Measurements from ENCODE around the gene AKT1S1. TPM values are rescaled to one million over a fixed set of nuclear protein-coding genes. Genes with fewer than 3 reads are reported as not detected.

AKT1S1 gene
- total RNA-seq, 2 donors from 2014 or later = 15.2 to 20.7 TPM

- ATAC-seq (ENCODE audit: insufficient number of reproducible peaks, low FRiP score, low read depth) (no peak), DNase-seq (ENCODE audit: low spot score) (no peak)
- Histone ChIP-seq H3K9me3 (no peaks in the 10 kb centered on the region), H3K27me3 (replicated peaks; ENCODE audit: insufficient read depth) (no peaks in the 10 kb centered on the region), H3K4me3 (no peak overlapping the region), H3K4me1 (ENCODE audit: control insufficient read depth in 1 of 2, low read depth in 2 of 2) (peaks cover 0 to 7% of the 10 kb centered on the region in 2 donors), H3K27ac (peak overlapping the region in 1 of 2 donors; percentile 34), H3K36me3 (peaks cover 60% of the 10 kb centered on the region)
- no peak for TF ChIP-seq CTCF (IDR thresholded peaks at IDR 0.05)
Observed at GRCh38 chr19:49860336-49861102, 16.6 kb downstream of the AKT1S1 start.

- Histone ChIP-seq H3K36me3 (peaks cover 65% of the 10 kb centered on the region), H3K27ac (peak overlapping the region in 1 of 2 donors; percentile 52), H3K9me3 (no peaks in the 10 kb centered on the region), H3K27me3 (replicated peaks; ENCODE audit: insufficient read depth) (no peaks in the 10 kb centered on the region), H3K4me1 (ENCODE audit: control insufficient read depth in 1 of 2, low read depth in 2 of 2) (peaks cover 0 to under 1% of the 10 kb centered on the region in 2 donors), H3K4me3 (no peak overlapping the region)
- DNase-seq (ENCODE audit: low spot score) (no peak), ATAC-seq (ENCODE audit: insufficient number of reproducible peaks, low FRiP score, low read depth) (no peak)
- TF ChIP-seq CTCF (IDR thresholded peaks at IDR 0.05) = no peak
Observed at GRCh38 chr19:49859682-49860335, 17.3 kb downstream of the AKT1S1 start.

GRCh38 chr19:49858088-49858985, 18.8 kb downstream of the AKT1S1 start:
- Histone ChIP-seq H3K27ac (peak overlapping the region in 1 of 2 donors; percentile 21), H3K4me1 (ENCODE audit: control insufficient read depth in 1 of 2, low read depth in 2 of 2) (peaks cover 0 to 11% of the 10 kb centered on the region in 2 donors), H3K36me3 (peaks cover 55% of the 10 kb centered on the region)

GRCh38 chr19:49857838-49858087, 19.4 kb downstream of the AKT1S1 start:
- Histone ChIP-seq H3K4me3 (no peak overlapping the region), H3K27ac (no peak overlapping the region), H3K4me1 (ENCODE audit: control insufficient read depth in 1 of 2, low read depth in 2 of 2) (peaks cover 1 to 17% of the 10 kb centered on the region in 2 donors), H3K9me3 (no peaks in the 10 kb centered on the region), H3K27me3 (replicated peaks; ENCODE audit: insufficient read depth) (no peaks in the 10 kb centered on the region), H3K36me3 (peaks cover 54% of the 10 kb centered on the region)
- ATAC-seq (ENCODE audit: insufficient number of reproducible peaks, low FRiP score, low read depth) (no peak), DNase-seq (ENCODE audit: low spot score) (no peak)
- TF ChIP-seq CTCF (IDR thresholded peaks at IDR 0.05) = no peak

More at GRCh38 chr19:49858088-49858985, 18.8 kb downstream of the AKT1S1 start:
- no peak for TF ChIP-seq CTCF (IDR thresholded peaks at IDR 0.05)
- no peaks in the 10 kb centered on the region for H3K9me3 ChIP-seq
- no peak overlapping the region for H3K4me3 ChIP-seq
- ATAC-seq (ENCODE audit: insufficient number of reproducible peaks, low FRiP score, low read depth) (no peak), DNase-seq (ENCODE audit: low spot score) (no peak)
- no peaks in the 10 kb centered on the region for H3K27me3 ChIP-seq (replicated peaks; ENCODE audit: insufficient read depth)

Measured in thoracic aorta (tissue), 2 donors.